Keratinocyte (primary cell): Measurements from ENCODE around the gene FIGNL1. TPM values are rescaled to one million over a fixed set of nuclear protein-coding genes. Genes with fewer than 3 reads are reported as not detected.

Source experiments
- DNase-seq: peaks from one replicate; pipeline ENCODE4 v3.0.0-alpha.2; 2011; ENCODE audit warnings: low read depth, missing footprints, low spot score
- FAIRE-seq: peaks from 2 replicates; lab custom pipeline; 2011; peaks lifted over from hg19 to GRCh38; lab: Jason Lieb, UNC
- H2AFZ ChIP-seq: 2 replicates; pipeline ENCODE4 v1.6.0; 2012; ENCODE audit warnings: low read length, control low read depth, inconsistent platforms; ENCODE audit not compliant: control insufficient read depth
- H3K27ac ChIP-seq: 2 replicates; pipeline ENCODE4 v1.5.1; 2011; ENCODE audit warnings: low read length; ENCODE audit not compliant: control insufficient read depth, insufficient read depth
- H3K27me3 ChIP-seq: 3 replicates; pipeline ENCODE4 v1.6.0; 2011; ENCODE audit warnings: low read length; ENCODE audit not compliant: control insufficient read depth, insufficient read depth; ENCODE audit errors: extremely low read depth
- H3K36me3 ChIP-seq, 2 experiments: 2 replicates in 1 of 2; 3 replicates in 1 of 2; pipeline ENCODE4 v1.5.1; 2011; ENCODE audit warnings: low read length in 2 of 2, mild to moderate bottlenecking in 1 of 2; ENCODE audit not compliant: control insufficient read depth in 2 of 2, insufficient read depth in 2 of 2; ENCODE audit errors: extremely low read depth in 1 of 2
- H3K4me1 ChIP-seq: 3 replicates; pipeline ENCODE4 v1.5.1; 2011; ENCODE audit warnings: low read length; ENCODE audit not compliant: control insufficient read depth, insufficient read depth; ENCODE audit errors: extremely low read depth
- H3K4me2 ChIP-seq: 3 replicates; pipeline ENCODE4 v1.6.0; 2011; ENCODE audit warnings: low read depth, low read length; ENCODE audit not compliant: control insufficient read depth, insufficient read depth; ENCODE audit errors: extremely low read depth
- H3K4me3 ChIP-seq, 3 experiments: fragments of 200-600 bp in 1 of 3; sonication (generic) in 1 of 3; 2 replicates in 2 of 3; 3 replicates in 1 of 3; pipeline ENCODE4 v1.5.1; 2011 to 2016; ENCODE audit warnings: low read length in 3 of 3, mild to moderate bottlenecking in 3 of 3, control low read depth in 2 of 3, inconsistent platforms in 1 of 3, low read depth in 1 of 3, mixed read lengths in 1 of 3, mixed run types in 1 of 3, moderate library complexity in 1 of 3; ENCODE audit not compliant: control insufficient read depth in 2 of 3, insufficient read depth in 2 of 3; ENCODE audit errors: extremely low read depth in 1 of 3
- H3K79me2 ChIP-seq: 2 replicates; pipeline ENCODE4 v1.6.0; 2012; ENCODE audit warnings: low read length; ENCODE audit not compliant: control insufficient read depth, insufficient read depth
- H3K9ac ChIP-seq: 3 replicates; pipeline ENCODE4 v1.6.0; 2011; ENCODE audit warnings: low read length; ENCODE audit not compliant: control insufficient read depth, insufficient read depth; ENCODE audit errors: extremely low read depth
- H3K9me1 ChIP-seq: 3 replicates; pipeline ENCODE4 v1.6.0; 2011; ENCODE audit warnings: low read length; ENCODE audit not compliant: control insufficient read depth, insufficient read depth; ENCODE audit errors: extremely low read depth
- H3K9me3 ChIP-seq: 2 replicates; pipeline ENCODE4 v1.5.1; 2012; ENCODE audit warnings: low read depth, low read length; ENCODE audit not compliant: control insufficient read depth
- H4K20me1 ChIP-seq: 3 replicates; pipeline ENCODE4 v1.6.0; 2011; ENCODE audit warnings: low read length; ENCODE audit not compliant: control insufficient read depth, insufficient read depth; ENCODE audit errors: extremely low read depth
- CTCF ChIP-seq, 3 experiments: IDR thresholded peaks in 1 of 3; conservative IDR thresholded peaks in 1 of 3; optimal IDR thresholded peaks in 1 of 3; 2 replicates in 2 of 3; 3 replicates in 1 of 3; pipeline versions ENCODE3 to v1.5.1; 2011; ENCODE audit warnings: low read length in 3 of 3, mild to moderate bottlenecking in 3 of 3, moderate library complexity in 2 of 3, control low read depth in 1 of 3, inconsistent platforms in 1 of 3; ENCODE audit not compliant: insufficient read depth in 2 of 3; ENCODE audit errors: extremely low read depth in 1 of 3
- EZH2 ChIP-seq: IDR thresholded peaks from one replicate; pipeline ENCODE4 v1.6.1; 2012; ENCODE audit warnings: inconsistent platforms, mild to moderate bottlenecking, low read length, moderate library complexity
- dilution Hi-C: fragments of 300-500 bp; cut with MboI; formaldehyde crosslinking; loops from one replicate; pipeline ENCODE4 v1.7.0; 2020; ENCODE audit warnings: low sequenced_read_pairs; ENCODE audit not compliant: extremely low pct_ligation_motif_present
- polyA plus RNA-seq, 5 experiments: library from polyadenylated mRNA; depleted of rRNA in 3 of 5; stranded (reverse) in 3 of 5; stranded (forward) in 1 of 5; unstranded in 1 of 5; fragments of >200 nt; gene quantifications; 1 replicate in 1 of 5; 2 replicates in 3 of 5; 3 replicates in 1 of 5; pipeline versions ENCODE4 v1.2.1 to v1.2.3, GENCODE V29; 2011 to 2012; ENCODE audit warnings: missing spikeins in 2 of 5, low read depth in 1 of 5, low replicate concordance in 1 of 5

The FIGNL1 gene
- polyA plus RNA-seq, 1 donor (not counting 4 experiments of a cell fraction or from before 2014, with no cell fraction given): 12.7 TPM

- no peak overlapping the region for H3K9ac ChIP-seq
- H3K27me3 ChIP-seq: no peaks in the 10 kb centered on the region
- no peak overlapping the region for H3K27ac ChIP-seq
- no peaks in the 10 kb centered on the region for H4K20me1 ChIP-seq
- no peak for TF ChIP-seq CTCF (optimal IDR thresholded peaks at IDR 0.05 in 1 of 3, IDR thresholded peaks at IDR 0.05 in 1 of 3, conservative IDR thresholded peaks at IDR 0.05 in 1 of 3; ENCODE audit: extremely low read depth in 1 of 3, insufficient read depth in 2 of 3, low read length in 3 of 3)
- no peak for TF ChIP-seq EZH2
- H3K79me2 ChIP-seq: no peaks in the 10 kb centered on the region
- dilution Hi-C loops: no loop called here
- no peaks in the 10 kb centered on the region for H3K9me3 ChIP-seq
- H3K36me3 ChIP-seq: no peaks in the 10 kb centered on the region
- H3K9me1 ChIP-seq: no peaks in the 10 kb centered on the region
- FAIRE-seq: no peak
- no peak overlapping the region for H3K4me3 ChIP-seq
- DNase-seq: no peak
- H3K4me2 ChIP-seq: no peak overlapping the region
- peaks cover 2% of the 10 kb centered on the region for H3K4me1 ChIP-seq
- no peak overlapping the region for H2AFZ ChIP-seq
Measured at GRCh38 chr7:50415844-50416364, 34.2 kb downstream of the FIGNL1 start.

DNA sequence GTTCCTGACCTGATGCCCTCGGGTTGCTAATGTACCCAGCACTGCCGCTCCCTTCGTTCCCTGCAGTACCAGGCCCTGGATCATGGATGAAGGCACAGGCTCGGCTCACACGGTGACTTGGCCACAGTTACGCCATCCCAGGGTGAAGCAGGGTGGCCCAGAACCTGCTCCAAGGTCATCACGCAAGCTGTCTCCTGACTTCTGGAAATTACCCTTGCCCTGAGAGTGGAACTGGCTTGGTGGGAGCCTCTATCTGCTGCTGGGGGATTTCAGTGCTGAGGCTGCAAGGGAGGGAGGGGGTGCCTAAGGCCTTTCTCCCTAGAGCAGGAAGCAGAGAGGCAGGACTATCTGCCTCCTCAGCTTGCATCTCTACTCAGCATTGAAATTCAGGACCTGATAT lies 36.6 kb downstream of the FIGNL1 start:
- DNase-seq (no peak), FAIRE-seq (no peak)
- no peak overlapping the region for H3K27ac ChIP-seq
- H3K9me3 ChIP-seq: no peaks in the 10 kb centered on the region
- H3K9me1 ChIP-seq: no peaks in the 10 kb centered on the region
- H3K4me2 ChIP-seq: no peak overlapping the region
- TF ChIP-seq EZH2 (no peak), CTCF (optimal IDR thresholded peaks at IDR 0.05 in 1 of 3, IDR thresholded peaks at IDR 0.05 in 1 of 3, conservative IDR thresholded peaks at IDR 0.05 in 1 of 3; ENCODE audit: extremely low read depth in 1 of 3, insufficient read depth in 2 of 3, low read length in 3 of 3) (no peak)
- H3K79me2 ChIP-seq: no peaks in the 10 kb centered on the region
- dilution Hi-C loops: no loop called here
- no peaks in the 10 kb centered on the region for H3K27me3 ChIP-seq
- H4K20me1 ChIP-seq: no peaks in the 10 kb centered on the region
- H3K36me3 ChIP-seq: no peaks in the 10 kb centered on the region
- no peak overlapping the region for H2AFZ ChIP-seq
- H3K4me3 ChIP-seq: no peak overlapping the region
- peaks cover 2% of the 10 kb centered on the region for H3K4me1 ChIP-seq
- no peak overlapping the region for H3K9ac ChIP-seq
